ENCODE results near the gene CPM.

GRCh38 chr12:68981516-68981915, 48.5 kb upstream of the CPM start:
- TF ChIP-seq, protein P1, sequence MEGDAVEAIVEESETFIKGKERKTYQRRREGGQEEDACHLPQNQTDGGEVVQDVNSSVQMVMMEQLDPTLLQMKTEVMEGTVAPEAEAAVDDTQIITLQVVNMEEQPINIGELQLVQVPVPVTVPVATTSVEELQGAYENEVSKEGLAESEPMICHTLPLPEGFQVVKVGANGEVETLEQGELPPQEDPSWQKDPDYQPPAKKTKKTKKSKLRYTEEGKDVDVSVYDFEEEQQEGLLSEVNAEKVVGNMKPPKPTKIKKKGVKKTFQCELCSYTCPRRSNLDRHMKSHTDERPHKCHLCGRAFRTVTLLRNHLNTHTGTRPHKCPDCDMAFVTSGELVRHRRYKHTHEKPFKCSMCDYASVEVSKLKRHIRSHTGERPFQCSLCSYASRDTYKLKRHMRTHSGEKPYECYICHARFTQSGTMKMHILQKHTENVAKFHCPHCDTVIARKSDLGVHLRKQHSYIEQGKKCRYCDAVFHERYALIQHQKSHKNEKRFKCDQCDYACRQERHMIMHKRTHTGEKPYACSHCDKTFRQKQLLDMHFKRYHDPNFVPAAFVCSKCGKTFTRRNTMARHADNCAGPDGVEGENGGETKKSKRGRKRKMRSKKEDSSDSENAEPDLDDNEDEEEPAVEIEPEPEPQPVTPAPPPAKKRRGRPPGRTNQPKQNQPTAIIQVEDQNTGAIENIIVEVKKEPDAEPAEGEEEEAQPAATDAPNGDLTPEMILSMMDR (IDR thresholded peaks at IDR 0.05; ENCODE audit: low read length) = no peak
- TF ChIP-seq EZH2phosphoT487 (IDR thresholded peaks at IDR 0.05; ENCODE audit: low read length) (no peak), EZH2 (optimal IDR thresholded peaks at IDR 0.05; ENCODE audit: low read depth, low read length) (no peak)

Measured in MM.1S (cell line).